PC-9 (cell line): ENCODE data around the gene CHD1. TPM values are rescaled to one million over a fixed set of nuclear protein-coding genes. Genes with fewer than 3 reads are reported as not detected.

Source experiments
- BruUV-seq: library from RNA; stranded (reverse); fragments of 400-500 nt; replicated peaks from 2 replicates; lab custom pipeline; 2021; lab: Mats Ljungman, UMichigan
- CTCF ChIA-PET: fragments of 300-600 bp; sonication (Branson Sonifier 250); formaldehyde crosslinking; loops from one replicate; lab custom pipeline; 2022; ENCODE audit warnings: antibody characterized with exemption; lab: Charles Lee
- POLR2A ChIA-PET: fragments of 300-600 bp; sonication (Branson Sonifier 250); formaldehyde crosslinking; loops from one replicate; lab custom pipeline; 2022; ENCODE audit warnings: antibody characterized with exemption; ENCODE audit not compliant: unreplicated experiment; lab: Charles Lee
- DNase-seq, 2 experiments: peaks; one replicate each; pipeline versions ENCODE4 v3.0.0 to v3.0.0-alpha.2; 2015 to 2022; ENCODE audit warnings: mixed read lengths in 1 of 2
- H2AFZ ChIP-seq: fragments of 200-600 bp; sonication (generic); 2 replicates; pipeline ENCODE4 v1.8.1; 2017; ENCODE audit warnings: antibody characterized with exemption
- H3F3A ChIP-seq: fragments of 200-600 bp; sonication (generic); 2 replicates; pipeline ENCODE4 v1.8.1; 2017; ENCODE audit warnings: antibody characterized with exemption, mild to moderate bottlenecking, low read depth; ENCODE audit not compliant: insufficient read depth
- H3K27ac ChIP-seq: fragments of 200-600 bp; sonication (generic); 2 replicates; pipeline ENCODE4 v1.6.1; 2016; ENCODE audit warnings: mixed run types
- H3K27me3 ChIP-seq: fragments of 200-600 bp; sonication (generic); 2 replicates; pipeline ENCODE4 v1.6.1; 2016; ENCODE audit warnings: low read depth, mixed run types; ENCODE audit not compliant: insufficient read depth
- H3K36me3 ChIP-seq: fragments of 200-600 bp; sonication (generic); 2 replicates; pipeline ENCODE4 v1.6.1; 2016; ENCODE audit warnings: low read depth, mixed run types
- H3K4me1 ChIP-seq: fragments of 200-600 bp; sonication (generic); replicated peaks from 2 replicates; pipeline ENCODE4 v1.6.1; 2016; ENCODE audit warnings: mixed run types; ENCODE audit not compliant: insufficient read depth
- H3K4me2 ChIP-seq: fragments of 200-600 bp; sonication (generic); 2 replicates; pipeline ENCODE4 v1.6.1; 2017; ENCODE audit warnings: mixed run types
- H3K4me3 ChIP-seq: fragments of 200-600 bp; sonication (generic); 2 replicates; pipeline ENCODE4 v1.6.1; 2016; ENCODE audit warnings: mixed run types
- H3K79me2 ChIP-seq: fragments of 200-600 bp; sonication (generic); 2 replicates; pipeline ENCODE4 v1.6.1; 2017; ENCODE audit warnings: low read depth, mixed run types
- H3K9me2 ChIP-seq: fragments of 200-600 bp; sonication (generic); 2 replicates; pipeline ENCODE4 v1.8.1; 2017; ENCODE audit warnings: mild to moderate bottlenecking; ENCODE audit not compliant: insufficient read depth
- H3K9me3 ChIP-seq: fragments of 200-600 bp; sonication (generic); 2 replicates; pipeline ENCODE4 v1.8.1; 2016; ENCODE audit warnings: low read depth; ENCODE audit not compliant: insufficient read depth
- H4K20me1 ChIP-seq: fragments of 200-600 bp; sonication (generic); 2 replicates; pipeline ENCODE4 v1.8.1; 2017; ENCODE audit not compliant: insufficient read depth
- EZH2 ChIP-seq: fragments of 200-600 bp; sonication (generic); IDR thresholded peaks from 2 replicates; pipeline ENCODE4 v1.8.0; 2017; ENCODE audit warnings: antibody characterized with exemption, low read depth
- intact Hi-C: fragments of 100-400 bp; cut with micrococcal nuclease; formaldehyde crosslinking; loops from one replicate; pipeline ENCODE4 v1.10.0; 2022; ENCODE audit not compliant: unreplicated experiment
- total RNA-seq: library from RNA; stranded (reverse); gene quantifications from 2 replicates; pipeline ENCODE4 v1.2.3, GENCODE V29; 2021
- TF ChIP-seq, protein P1 (sequence below): fragments of 200-600 bp; sonication (generic); conservative IDR thresholded peaks from 2 replicates; pipeline ENCODE4 v1.6.1; 2017; ENCODE audit warnings: mixed run types, antibody characterized with exemption, mild to moderate bottlenecking, moderate library complexity

CHD1 gene
- total RNA-seq, 1 experiment from 2014 or later, result 30.5 TPM

DNA sequence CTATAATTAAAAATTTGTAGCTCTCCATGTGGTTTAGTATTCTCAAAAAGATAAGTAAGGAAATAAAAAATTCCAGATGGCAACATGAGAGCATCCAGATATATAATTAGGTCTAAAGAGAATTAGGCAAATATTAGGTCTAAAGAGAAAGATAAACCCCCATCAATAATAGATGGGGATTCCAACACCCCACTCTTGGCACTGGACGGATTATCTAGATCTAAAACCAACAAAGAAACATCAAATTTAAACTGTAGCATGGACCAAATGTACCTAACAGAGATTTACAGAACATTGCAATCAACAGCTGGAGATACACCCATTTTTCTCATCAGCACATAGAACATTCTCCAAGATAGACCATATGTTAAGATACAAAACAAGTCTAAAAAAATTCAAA is 123.7 kb downstream of the CHD1 start:
- BruUV-seq, result no TSS peak
- H4K20me1 ChIP-seq, result no peaks in the 10 kb centered on the region
- H3K27me3 ChIP-seq, result no peaks in the 10 kb centered on the region
- no peaks in the 10 kb centered on the region for H3K79me2 ChIP-seq
- H3K4me2 ChIP-seq, result no peak overlapping the region
- no peaks in the 10 kb centered on the region for H3K36me3 ChIP-seq
- ChIA-PET CTCF (no interaction called here), POLR2A (no interaction called here)
- H3K9me2 ChIP-seq, result no peaks in the 10 kb centered on the region
- TF ChIP-seq EZH2, result no peak
- TF ChIP-seq, protein P1, sequence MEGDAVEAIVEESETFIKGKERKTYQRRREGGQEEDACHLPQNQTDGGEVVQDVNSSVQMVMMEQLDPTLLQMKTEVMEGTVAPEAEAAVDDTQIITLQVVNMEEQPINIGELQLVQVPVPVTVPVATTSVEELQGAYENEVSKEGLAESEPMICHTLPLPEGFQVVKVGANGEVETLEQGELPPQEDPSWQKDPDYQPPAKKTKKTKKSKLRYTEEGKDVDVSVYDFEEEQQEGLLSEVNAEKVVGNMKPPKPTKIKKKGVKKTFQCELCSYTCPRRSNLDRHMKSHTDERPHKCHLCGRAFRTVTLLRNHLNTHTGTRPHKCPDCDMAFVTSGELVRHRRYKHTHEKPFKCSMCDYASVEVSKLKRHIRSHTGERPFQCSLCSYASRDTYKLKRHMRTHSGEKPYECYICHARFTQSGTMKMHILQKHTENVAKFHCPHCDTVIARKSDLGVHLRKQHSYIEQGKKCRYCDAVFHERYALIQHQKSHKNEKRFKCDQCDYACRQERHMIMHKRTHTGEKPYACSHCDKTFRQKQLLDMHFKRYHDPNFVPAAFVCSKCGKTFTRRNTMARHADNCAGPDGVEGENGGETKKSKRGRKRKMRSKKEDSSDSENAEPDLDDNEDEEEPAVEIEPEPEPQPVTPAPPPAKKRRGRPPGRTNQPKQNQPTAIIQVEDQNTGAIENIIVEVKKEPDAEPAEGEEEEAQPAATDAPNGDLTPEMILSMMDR, result no peak
- intact Hi-C loops, result no loop called here
- H3K4me3 ChIP-seq, result no peak overlapping the region
- no peaks in the 10 kb centered on the region for H3F3A ChIP-seq
- peaks cover 20% of the 10 kb centered on the region for H3K9me3 ChIP-seq
- no peaks in the 10 kb centered on the region for H3K4me1 ChIP-seq
- DNase-seq, result no peak
- no peak overlapping the region for H2AFZ ChIP-seq
- H3K27ac ChIP-seq, result no peak overlapping the region

DNA sequence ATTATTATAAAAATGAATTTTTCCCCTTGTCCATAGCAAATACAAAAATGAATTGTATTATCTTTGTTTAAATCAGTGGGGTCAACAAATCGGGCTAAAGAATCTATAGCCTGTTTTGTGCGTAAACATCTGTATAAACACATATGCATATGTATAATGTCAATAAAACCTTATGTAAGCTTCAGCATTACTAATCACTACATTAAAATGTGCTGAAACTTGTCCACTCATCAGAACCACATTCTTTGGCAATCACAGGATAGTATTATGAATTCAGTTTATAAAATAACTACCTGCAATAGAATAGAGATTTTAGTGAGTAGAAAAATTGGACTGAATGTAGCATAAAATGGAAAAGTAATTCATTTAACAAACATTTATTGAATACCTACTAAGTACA is 124.7 kb downstream of the CHD1 start:
- Histone ChIP-seq H3K27me3 (no peaks in the 10 kb centered on the region), H3K9me3 (peaks cover 20% of the 10 kb centered on the region), H3K9me2 (no peaks in the 10 kb centered on the region), H3K4me1 (no peaks in the 10 kb centered on the region), H2AFZ (no peak overlapping the region), H3K4me3 (no peak overlapping the region), H3K4me2 (no peak overlapping the region), H3F3A (no peaks in the 10 kb centered on the region), H3K79me2 (no peaks in the 10 kb centered on the region), H3K36me3 (no peaks in the 10 kb centered on the region), H4K20me1 (no peaks in the 10 kb centered on the region), H3K27ac (no peak overlapping the region)
- BruUV-seq, result no TSS peak
- CTCF ChIA-PET, result no interaction called here
- intact Hi-C loops, result no loop called here
- POLR2A ChIA-PET, result no interaction called here
- TF ChIP-seq, protein P1, result no peak
- TF ChIP-seq EZH2, result no peak
- no peak for DNase-seq

Other genes with a start within 250 kb of the CHD1 start
- 14.2 and 14.6 TPM in 2 replicates for gene RGMB, start 155.3 kb downstream of the CHD1 start, total RNA-seq